ENCODE data around the gene ZNF775. TPM values are rescaled to one million over a fixed set of nuclear protein-coding genes. Genes with fewer than 3 reads are reported as not detected.
A peak's percentile ranks its signal among the peaks of the same experiment; 100 is the strongest.

The ZNF775 gene
- total and polyA plus RNA-seq, 2 experiments from 2014 or later, result 34.3 to 40.1 TPM

GRCh38 chr7:150341263-150342120, 37.6 kb upstream of the ZNF775 start, which contains the start of gene RARRES2:
RARRES2 (minus strand) TSS chr7:150341629; CDS start chr7:150340609, 1,020 bp downstream.
- TF ChIP-seq CTCF (IDR thresholded peaks at IDR 0.05; ENCODE audit: low read depth, low read length), result no peak
- no peak within 1 kb of the TSS for H3K27ac ChIP-seq
- peaks cover 4% of the 10 kb centered on the region for H3K4me1 ChIP-seq (ENCODE audit: low read depth)
- H3K36me3 ChIP-seq, result no peaks in the 10 kb centered on the region
- peak; percentile 47 to 91 for DNase-seq (ENCODE audit: low read depth in 1 of 2, low spot score in 1 of 2)
- H3K4me3 ChIP-seq, result peak within 1 kb of the TSS; percentile 0
- H3K27me3 ChIP-seq, result peaks cover 42% of the 10 kb centered on the region
- no peaks in the 10 kb centered on the region for H3K9me3 ChIP-seq (ENCODE audit: low read depth)

GRCh38 chr7:150342121-150342408, 37.1 kb upstream of the ZNF775 start:
- DNase-seq (ENCODE audit: low read depth in 1 of 2, low spot score in 1 of 2), result no peak
- no peaks in the 10 kb centered on the region for H3K36me3 ChIP-seq
- no peak for TF ChIP-seq CTCF (IDR thresholded peaks at IDR 0.05; ENCODE audit: low read depth, low read length)
- H3K27me3 ChIP-seq, result peaks cover 42% of the 10 kb centered on the region
- H3K4me3 ChIP-seq, result no peak overlapping the region
- no peaks in the 10 kb centered on the region for H3K9me3 ChIP-seq (ENCODE audit: low read depth)
- peaks cover 4% of the 10 kb centered on the region for H3K4me1 ChIP-seq (ENCODE audit: low read depth)
- no peak overlapping the region for H3K27ac ChIP-seq

GRCh38 chr7:150343225-150343624, 35.9 kb upstream of the ZNF775 start:
- H3K4me3 ChIP-seq, result no peak overlapping the region
- TF ChIP-seq CTCF (IDR thresholded peaks at IDR 0.05; ENCODE audit: low read depth, low read length), result no peak
- H3K4me1 ChIP-seq (ENCODE audit: low read depth), result peaks cover 4% of the 10 kb centered on the region
- no peaks in the 10 kb centered on the region for H3K9me3 ChIP-seq (ENCODE audit: low read depth)
- H3K27me3 ChIP-seq, result peaks cover 42% of the 10 kb centered on the region
- H3K27ac ChIP-seq, result no peak overlapping the region
- H3K36me3 ChIP-seq, result no peaks in the 10 kb centered on the region
- DNase-seq (ENCODE audit: low read depth in 1 of 2, low spot score in 1 of 2), result no peak

- Histone ChIP-seq H3K27me3 (peaks cover 42% of the 10 kb centered on the region), H3K27ac (no peak overlapping the region), H3K4me1 (ENCODE audit: low read depth) (peaks cover 4% of the 10 kb centered on the region), H3K9me3 (ENCODE audit: low read depth) (no peaks in the 10 kb centered on the region), H3K4me3 (no peak overlapping the region), H3K36me3 (no peaks in the 10 kb centered on the region)
- TF ChIP-seq CTCF (IDR thresholded peaks at IDR 0.05; ENCODE audit: low read depth, low read length), result no peak
- no peak for DNase-seq (ENCODE audit: low read depth in 1 of 2, low spot score in 1 of 2)
Observed at GRCh38 chr7:150344299-150344698, 34.8 kb upstream of the ZNF775 start.

GRCh38 chr7:150345012-150345411, 34.1 kb upstream of the ZNF775 start:
- Histone ChIP-seq H3K27ac (no peak overlapping the region), H3K27me3 (peaks cover 41% of the 10 kb centered on the region), H3K36me3 (no peaks in the 10 kb centered on the region), H3K4me3 (no peak overlapping the region), H3K4me1 (ENCODE audit: low read depth) (peaks cover 4% of the 10 kb centered on the region), H3K9me3 (ENCODE audit: low read depth) (no peaks in the 10 kb centered on the region)
- DNase-seq (ENCODE audit: low read depth in 1 of 2, low spot score in 1 of 2), result no peak
- TF ChIP-seq CTCF (IDR thresholded peaks at IDR 0.05; ENCODE audit: low read depth, low read length), result no peak

Measured in cardiac muscle cell (in vitro differentiated cells and primary cell).